H9 (cell line): ENCODE measurements around the gene URB1. TPM values are rescaled to one million over a fixed set of nuclear protein-coding genes. Genes with fewer than 3 reads are reported as not detected.

ENCODE experiments used
- DNase-seq: peaks from one replicate; pipeline ENCODE4 v3.0.0-alpha.2; 2017
- H2AFZ ChIP-seq: one replicate; pipeline ENCODE4 v1.6.1; 2013; ENCODE audit warnings: mild to moderate bottlenecking, low read length, control low read depth, moderate library complexity
- H2AK5ac ChIP-seq: 2 replicates; pipeline ENCODE4 v1.6.1; 2013; ENCODE audit warnings: low read length, control low read depth, mixed read lengths; ENCODE audit not compliant: insufficient read length
- H2BK120ac ChIP-seq: one replicate; pipeline ENCODE4 v1.6.1; 2013; ENCODE audit warnings: low read depth, mild to moderate bottlenecking, low read length, control low read depth, inconsistent platforms; ENCODE audit not compliant: poor library complexity, severe bottlenecking
- H2BK12ac ChIP-seq: 2 replicates; pipeline ENCODE4 v1.6.1; 2013; ENCODE audit warnings: low read length, control low read depth, mixed read lengths, low read depth; ENCODE audit not compliant: insufficient read length
- H2BK15ac ChIP-seq: 2 replicates; pipeline ENCODE4 v1.6.1; 2013; ENCODE audit warnings: low read depth, low read length, control low read depth
- H2BK20ac ChIP-seq: one replicate; pipeline ENCODE4 v1.6.1; 2013; ENCODE audit warnings: low read depth, mild to moderate bottlenecking, low read length, control low read depth, inconsistent platforms; ENCODE audit not compliant: poor library complexity, severe bottlenecking
- H2BK5ac ChIP-seq: 2 replicates; pipeline ENCODE4 v1.6.1; 2013; ENCODE audit warnings: low read length, control low read depth, mixed read lengths; ENCODE audit not compliant: insufficient read length
- H3K14ac ChIP-seq: 2 replicates; pipeline ENCODE4 v1.6.1; 2013; ENCODE audit warnings: low read length, control low read depth; ENCODE audit not compliant: insufficient read depth
- H3K18ac ChIP-seq: 2 replicates; pipeline ENCODE4 v1.6.1; 2013; ENCODE audit warnings: low read depth, mild to moderate bottlenecking, mixed read lengths, low read length, control low read depth; ENCODE audit not compliant: insufficient read length
- H3K23ac ChIP-seq: 2 replicates; pipeline ENCODE4 v1.6.1; 2013; ENCODE audit warnings: low read length, control low read depth, mixed read lengths, low read depth; ENCODE audit not compliant: insufficient read length
- H3K23me2 ChIP-seq: 2 replicates; pipeline ENCODE4 v1.6.1; 2013; ENCODE audit warnings: low read depth, mild to moderate bottlenecking, mixed read lengths, low read length, control low read depth; ENCODE audit not compliant: insufficient read length, poor library complexity, severe bottlenecking
- H3K27ac ChIP-seq: 2 replicates; pipeline ENCODE4 v1.5.1; 2013; ENCODE audit warnings: low read length, control low read depth, mixed read lengths, low read depth; ENCODE audit not compliant: insufficient read length
- H3K27me3 ChIP-seq: 2 replicates; pipeline ENCODE4 v1.6.1; 2013; ENCODE audit warnings: low read length, control low read depth, inconsistent platforms; ENCODE audit not compliant: insufficient read depth
- H3K4ac ChIP-seq: 2 replicates; pipeline ENCODE4 v1.6.1; 2013; ENCODE audit warnings: low read depth, mild to moderate bottlenecking, control low read depth, inconsistent platforms, low read length, moderate library complexity
- H3K4me1 ChIP-seq: 2 replicates; pipeline ENCODE4 v1.6.1; 2013; ENCODE audit warnings: low read length, control low read depth, inconsistent platforms; ENCODE audit not compliant: insufficient read depth
- H3K4me2 ChIP-seq: 2 replicates; pipeline ENCODE4 v1.6.1; 2013; ENCODE audit warnings: low read length, control low read depth, mixed read lengths; ENCODE audit not compliant: insufficient read length, insufficient read depth
- H3K56ac ChIP-seq: 2 replicates; pipeline ENCODE4 v1.6.1; 2013; ENCODE audit warnings: low read depth, mild to moderate bottlenecking, mixed read lengths, low read length, control low read depth; ENCODE audit not compliant: insufficient read length
- H3K79me1 ChIP-seq: 2 replicates; pipeline ENCODE4 v1.6.1; 2013; ENCODE audit warnings: low read depth, mild to moderate bottlenecking, moderate library complexity, low read length, control low read depth, inconsistent platforms; ENCODE audit not compliant: insufficient read depth, poor library complexity, severe bottlenecking
- H3K79me2 ChIP-seq: 2 replicates; pipeline ENCODE4 v1.6.1; 2013; ENCODE audit warnings: low read length, control low read depth, inconsistent platforms; ENCODE audit not compliant: insufficient read depth
- H3K9ac ChIP-seq: 2 replicates; pipeline ENCODE4 v1.6.1; 2013; ENCODE audit warnings: low read length, control low read depth, mixed read lengths; ENCODE audit not compliant: insufficient read length; ENCODE audit errors: extremely low read depth
- H3K9me3 ChIP-seq: one replicate; pipeline ENCODE4 v1.6.1; 2013; ENCODE audit warnings: low read depth, low read length, inconsistent platforms; ENCODE audit not compliant: control insufficient read depth
- H3T11ph ChIP-seq: one replicate; pipeline ENCODE4 v1.6.1; 2013; ENCODE audit warnings: mild to moderate bottlenecking, low read length, control low read depth, inconsistent platforms
- H4K20me1 ChIP-seq: one replicate; pipeline ENCODE4 v1.6.1; 2013; ENCODE audit not compliant: control insufficient read depth, insufficient read length, insufficient read depth
- H4K5ac ChIP-seq: 2 replicates; pipeline ENCODE4 v1.6.1; 2013; ENCODE audit warnings: low read depth, mild to moderate bottlenecking, mixed read lengths, low read length, control low read depth; ENCODE audit not compliant: insufficient read length
- H4K8ac ChIP-seq: replicated peaks from 2 replicates; pipeline ENCODE4 v1.6.1; 2013; ENCODE audit warnings: low read length, control low read depth, mixed read lengths, low read depth; ENCODE audit not compliant: insufficient read length
- H4K91ac ChIP-seq: 2 replicates; pipeline ENCODE4 v1.6.1; 2013; ENCODE audit warnings: low read depth, mild to moderate bottlenecking, moderate library complexity, mixed read lengths, low read length, control low read depth; ENCODE audit not compliant: insufficient read length
- H3K27ac Mint-ChIP-seq, 3 experiments: 2 replicates in 2 of 3; 3 replicates in 1 of 3; pipeline ENCODE4 v1.8.0; 2020 to 2021; ENCODE audit warnings: mixed read lengths in 3 of 3, mild to moderate bottlenecking in 1 of 3, moderate library complexity in 1 of 3
- H3K27me3 Mint-ChIP-seq: 2 replicates; pipeline ENCODE4 v1.8.0; 2021; ENCODE audit warnings: low read depth, mild to moderate bottlenecking, moderate library complexity, mixed read lengths
- H3K36me3 Mint-ChIP-seq, 3 experiments: 2 replicates in 2 of 3; 3 replicates in 1 of 3; pipeline ENCODE4 v1.8.0; 2020 to 2021; ENCODE audit warnings: low read depth in 3 of 3, mixed read lengths in 3 of 3; ENCODE audit not compliant: insufficient read depth in 1 of 3
- H3K4me1 Mint-ChIP-seq, 2 experiments: 2 replicates each; pipeline ENCODE4 v1.8.0; 2020; ENCODE audit warnings: mixed read lengths in 2 of 2
- H3K4me3 Mint-ChIP-seq, 2 experiments: 2 replicates in 1 of 2; 3 replicates in 1 of 2; pipeline ENCODE4 v1.8.0; 2020 to 2021; ENCODE audit warnings: mild to moderate bottlenecking in 2 of 2, mixed read lengths in 2 of 2, moderate library complexity in 1 of 2
- H3K9me3 Mint-ChIP-seq, 2 experiments: 2 replicates in 1 of 2; 3 replicates in 1 of 2; pipeline ENCODE4 v1.8.0; 2020; ENCODE audit warnings: mild to moderate bottlenecking in 2 of 2, mixed read lengths in 2 of 2, moderate library complexity in 1 of 2
- whole genome bisulfite sequencing: extraction: QIAGEN DNeasy Blood & Tissue Kit; methylation state at CpG from one replicate; pipeline ENCODE4 v1.1.7; 2013; ENCODE audit warnings: missing lambda C conversion rate, low lambda C conversion rate, mixed read lengths; ENCODE audit not compliant: insufficient read length; ENCODE audit errors: extremely low coverage; 5-methylcytosine and 5-hydroxymethylcytosine counted together
- total RNA-seq: library from RNA; stranded (reverse); gene quantifications from 2 replicates; pipeline ENCODE4 v1.2.1, GENCODE V29; 2021
- TF ChIP-seq, protein P1 (sequence below): fragments of 200-600 bp; sonication (generic); conservative IDR thresholded peaks from 3 replicates; pipeline ENCODE4 v1.8.0; 2021; ENCODE audit warnings: antibody characterized with exemption, mild to moderate bottlenecking

The URB1 gene
- total RNA-seq, 1 experiment from 2014 or later: 23.5 TPM

DNA sequence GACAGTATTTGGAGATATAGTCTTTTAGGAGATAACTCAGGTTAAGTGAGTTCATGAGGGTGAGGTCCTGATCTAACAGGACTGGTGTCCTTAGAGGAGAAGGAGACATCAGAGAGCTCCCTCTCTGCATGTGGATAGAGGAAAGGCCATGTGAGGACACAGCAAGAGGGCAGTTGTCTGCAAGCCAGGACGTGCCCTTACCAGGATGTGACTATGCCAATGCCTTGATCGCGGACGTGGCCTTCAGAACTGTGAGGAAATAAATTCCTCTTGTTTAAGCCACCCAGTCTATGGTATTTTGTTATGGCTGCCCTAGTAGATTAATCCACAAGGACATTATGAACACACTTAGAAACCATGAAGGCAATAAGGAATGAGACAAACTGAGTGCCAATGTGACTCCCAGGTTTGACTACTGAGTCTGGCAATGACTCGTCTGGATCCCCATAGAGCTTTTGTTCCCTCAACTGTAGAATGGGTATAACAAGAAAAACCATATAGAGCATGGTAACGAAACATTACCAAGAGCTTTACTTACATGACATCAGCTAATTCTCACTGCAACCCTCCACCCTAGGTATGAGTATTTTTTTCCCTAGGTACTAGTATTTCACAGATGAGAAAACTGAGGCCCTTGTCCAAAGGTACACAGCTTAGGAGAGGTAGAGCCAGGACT is 6.5 kb downstream of the URB1 start:
- Histone ChIP-seq H3K4me2 (no peak overlapping the region), H3T11ph (no peak overlapping the region), H3K56ac (no peak overlapping the region), H4K91ac (no peak overlapping the region), H3K4me1 (no peaks in the 10 kb centered on the region; the same call in 1 of the 2 replicates), H3K23ac (no peak overlapping the region), H3K79me2 (peaks cover 38% of the 10 kb centered on the region), H2BK12ac (no peak overlapping the region), H3K4ac (no peak overlapping the region), H4K20me1 (no peaks in the 10 kb centered on the region), H2AFZ (no peak overlapping the region), H2BK15ac (no peak overlapping the region), H4K8ac (no peak overlapping the region), H2BK5ac (no peak overlapping the region), H3K9ac (no peak overlapping the region), H3K79me1 (peaks cover 8% of the 10 kb centered on the region), H3K23me2 (no peaks in the 10 kb centered on the region), H2BK20ac (no peak overlapping the region), H3K27me3 (no peaks in the 10 kb centered on the region), H4K5ac (no peak overlapping the region), H3K27ac (no peak overlapping the region), H3K9me3 (no peaks in the 10 kb centered on the region), H2AK5ac (no peak overlapping the region), H2BK120ac (no peak overlapping the region), H3K18ac (no peak overlapping the region), H3K14ac (no peak overlapping the region)
- Mint-ChIP-seq H3K4me3 (no peak overlapping the region), H3K27ac (no peak overlapping the region), H3K36me3 (peaks cover 34 to 53% (median 43%) of the 10 kb centered on the region in 3 experiments; a peak in 6 of 7 replicates), H3K4me1 (peaks cover 12 to 31% of the 10 kb centered on the region in 2 experiments), H3K9me3 (no peaks in the 10 kb centered on the region), H3K27me3 (no peaks in the 10 kb centered on the region)
- TF ChIP-seq, protein P1, sequence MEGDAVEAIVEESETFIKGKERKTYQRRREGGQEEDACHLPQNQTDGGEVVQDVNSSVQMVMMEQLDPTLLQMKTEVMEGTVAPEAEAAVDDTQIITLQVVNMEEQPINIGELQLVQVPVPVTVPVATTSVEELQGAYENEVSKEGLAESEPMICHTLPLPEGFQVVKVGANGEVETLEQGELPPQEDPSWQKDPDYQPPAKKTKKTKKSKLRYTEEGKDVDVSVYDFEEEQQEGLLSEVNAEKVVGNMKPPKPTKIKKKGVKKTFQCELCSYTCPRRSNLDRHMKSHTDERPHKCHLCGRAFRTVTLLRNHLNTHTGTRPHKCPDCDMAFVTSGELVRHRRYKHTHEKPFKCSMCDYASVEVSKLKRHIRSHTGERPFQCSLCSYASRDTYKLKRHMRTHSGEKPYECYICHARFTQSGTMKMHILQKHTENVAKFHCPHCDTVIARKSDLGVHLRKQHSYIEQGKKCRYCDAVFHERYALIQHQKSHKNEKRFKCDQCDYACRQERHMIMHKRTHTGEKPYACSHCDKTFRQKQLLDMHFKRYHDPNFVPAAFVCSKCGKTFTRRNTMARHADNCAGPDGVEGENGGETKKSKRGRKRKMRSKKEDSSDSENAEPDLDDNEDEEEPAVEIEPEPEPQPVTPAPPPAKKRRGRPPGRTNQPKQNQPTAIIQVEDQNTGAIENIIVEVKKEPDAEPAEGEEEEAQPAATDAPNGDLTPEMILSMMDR: no peak
- no peak for DNase-seq
- no CpG with 5 or more reads among the region's 6 CpGs for WGBS
